Measurements from ENCODE around the gene SLC22A1.
"Not testable (repeated sequence)": the region's sequence is repeated elsewhere in the genome, so short reads cannot be mapped to it uniquely, and the experiment has no call there.

The SLC22A1 gene

DNA sequence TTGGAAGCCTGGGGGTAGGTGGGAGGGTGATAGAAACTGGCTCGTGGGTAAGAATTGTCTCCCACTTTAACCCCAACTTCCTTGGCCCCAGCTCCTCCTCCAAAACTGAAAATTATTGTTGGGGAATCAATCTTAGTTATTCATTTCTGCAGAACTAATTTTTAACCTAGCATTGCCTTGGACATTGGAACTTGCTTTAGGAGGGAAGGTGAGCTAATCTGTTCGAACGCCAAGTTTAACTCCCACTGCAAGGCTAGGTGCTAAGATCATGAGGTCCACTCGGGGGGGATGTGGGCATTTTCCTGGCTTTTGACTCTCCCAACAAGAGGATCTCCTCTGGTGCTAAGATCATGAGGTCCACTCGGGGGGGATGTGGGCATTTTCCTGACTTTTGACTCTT is 3.5 kb downstream of the SLC22A1 start:
- DNase-seq = not testable (repeated sequence)

DNA sequence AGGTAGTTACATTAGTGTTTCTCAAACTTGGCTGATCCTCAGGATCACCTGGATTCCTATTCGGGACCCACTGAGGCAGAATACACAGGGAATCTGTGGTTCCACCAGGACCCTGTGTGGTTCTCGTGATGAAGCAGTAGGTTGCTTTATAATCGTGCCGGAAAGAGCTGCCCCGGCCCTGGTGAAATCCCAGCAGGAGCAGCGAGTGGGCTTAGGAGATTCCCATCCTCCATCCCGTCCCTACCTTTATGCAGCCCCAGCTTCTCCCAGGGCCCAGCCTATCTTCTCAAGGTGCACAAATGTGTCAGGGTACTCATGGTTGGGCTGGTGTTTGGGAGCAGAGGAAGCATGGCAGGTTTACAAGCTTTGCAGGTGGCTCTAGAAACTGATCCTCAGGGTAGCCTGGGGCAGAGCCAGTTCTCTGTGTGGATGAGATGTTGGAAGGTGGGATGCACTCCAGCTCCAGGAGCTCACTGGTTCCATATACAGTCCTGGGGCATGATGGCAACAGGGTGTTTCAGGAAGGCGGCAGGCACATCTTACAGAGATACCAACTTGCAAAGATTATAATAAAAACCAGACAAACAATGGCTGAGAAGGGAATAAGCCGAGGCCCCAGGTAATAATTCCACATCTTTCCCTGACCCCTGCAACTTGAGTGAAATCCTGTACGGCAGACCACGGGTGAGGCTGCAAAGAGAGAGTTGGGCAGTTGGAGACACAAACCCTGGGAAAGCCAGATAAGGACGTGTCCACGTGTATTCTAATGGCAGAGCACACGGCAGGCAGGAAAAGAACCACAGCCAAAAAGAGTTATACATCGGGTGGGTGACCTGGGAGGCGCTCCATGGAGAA is 5.9 kb downstream of the SLC22A1 start:
- DNase-seq = no peak

DNA sequence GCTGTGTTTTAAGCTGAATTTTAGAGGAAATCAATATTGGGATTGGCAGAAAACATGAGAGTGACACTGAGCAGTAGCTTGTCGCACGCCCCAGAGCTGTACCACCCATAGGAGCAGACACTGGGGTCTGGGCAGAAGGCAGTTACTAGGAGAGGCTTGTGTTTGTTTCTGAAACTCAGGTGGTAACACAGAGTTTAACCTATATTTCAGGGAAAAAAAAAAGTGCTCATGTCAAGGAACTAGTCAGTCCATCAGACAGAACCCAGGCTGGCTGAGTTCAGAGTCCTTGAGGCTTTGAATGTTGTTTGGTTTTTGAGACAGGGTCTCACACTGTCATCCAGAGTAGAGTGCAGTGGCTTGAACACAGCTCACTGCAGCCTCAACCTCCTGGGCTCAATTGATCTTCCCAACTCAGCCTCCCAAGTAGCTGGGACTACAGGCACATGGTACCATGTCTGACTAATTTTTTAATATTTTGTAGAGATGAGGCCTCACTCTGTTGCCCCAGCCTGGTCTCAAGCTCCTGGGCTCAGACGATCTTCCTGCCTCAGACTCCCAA is 6.6 kb downstream of the SLC22A1 start:
- no peak for DNase-seq

GRCh38 chr6:160128879-160129516 is 7.4 kb downstream of the SLC22A1 start:
- DNase-seq = no peak

DNA sequence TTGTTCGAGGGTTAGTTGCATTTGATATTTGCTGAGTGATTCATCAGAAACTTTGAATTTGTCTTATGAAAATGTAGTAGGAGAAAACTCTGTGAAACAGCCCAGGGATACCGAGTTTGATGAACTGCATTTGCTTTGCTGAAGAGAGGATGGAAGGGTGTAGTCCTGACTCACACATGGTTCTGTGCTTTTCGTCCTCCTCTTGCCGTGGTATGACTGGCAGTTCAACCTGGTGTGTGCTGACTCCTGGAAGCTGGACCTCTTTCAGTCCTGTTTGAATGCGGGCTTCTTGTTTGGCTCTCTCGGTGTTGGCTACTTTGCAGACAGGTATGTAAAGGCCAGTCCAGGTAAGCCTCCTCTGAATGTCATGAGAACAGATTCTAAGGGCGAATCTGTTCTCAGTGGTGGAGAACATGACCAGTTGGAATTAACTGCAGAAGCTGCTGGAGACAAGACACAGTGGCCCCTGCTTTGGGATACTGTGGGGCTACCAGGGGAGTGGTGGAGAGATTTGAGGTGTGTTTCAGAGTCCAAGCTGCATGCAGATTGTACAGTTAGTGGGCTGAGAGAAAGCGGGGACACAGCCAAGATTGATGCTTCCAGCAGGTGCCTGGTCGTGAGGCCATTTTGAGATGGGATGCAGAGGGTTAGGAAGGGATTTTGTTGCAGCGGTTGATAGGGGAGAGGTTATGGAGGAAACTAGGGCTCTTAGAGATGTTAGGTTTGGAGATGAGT is 8.4 kb downstream of the SLC22A1 start:
- DNase-seq = no peak

GRCh38 chr6:160130729-160131484 is 9.3 kb downstream of the SLC22A1 start:
- no peak for DNase-seq

DNA sequence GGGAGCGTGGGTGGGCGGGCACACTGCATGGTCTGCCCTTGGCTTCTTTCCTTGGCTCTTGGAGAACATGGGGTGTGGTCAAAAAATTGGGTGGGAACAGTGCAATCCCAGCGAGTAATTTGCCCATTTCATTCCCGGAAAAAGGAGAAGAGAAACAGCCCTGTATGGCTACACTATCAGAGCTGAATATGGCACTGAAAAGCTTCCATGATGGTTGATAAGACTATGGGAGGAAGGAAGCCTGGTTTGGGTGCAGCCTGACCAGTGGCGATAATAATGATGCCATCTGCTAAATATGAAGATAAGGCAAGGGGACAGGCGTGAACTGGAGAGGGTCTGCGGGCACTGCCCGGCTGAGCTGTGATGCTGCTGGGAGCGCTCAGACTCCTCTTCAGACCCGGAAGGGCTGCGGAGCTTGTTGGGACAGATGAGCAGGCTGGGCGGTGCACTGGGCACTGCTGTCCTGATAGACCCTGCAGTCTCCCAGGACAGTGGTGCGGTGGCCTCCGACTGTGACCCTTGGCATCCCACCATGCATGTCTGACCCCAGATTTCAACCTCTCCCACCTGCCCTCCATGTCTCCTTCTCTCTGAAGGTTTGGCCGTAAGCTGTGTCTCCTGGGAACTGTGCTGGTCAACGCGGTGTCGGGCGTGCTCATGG is 10.2 kb downstream of the SLC22A1 start:
- no peak for DNase-seq

GRCh38 chr6:160132297-160132637 is 10.7 kb downstream of the SLC22A1 start:
- no peak for DNase-seq

- DNase-seq = no peak
These were observed 11.2 kb downstream of the SLC22A1 start for GRCh38 chr6:160132776-160133338.

GRCh38 chr6:160133441-160134336 is 12.1 kb downstream of the SLC22A1 start:
- DNase-seq = no peak

- not testable (repeated sequence) for DNase-seq
These were observed 12.7 kb downstream of the SLC22A1 start for GRCh38 chr6:160134337-160134751.

DNA sequence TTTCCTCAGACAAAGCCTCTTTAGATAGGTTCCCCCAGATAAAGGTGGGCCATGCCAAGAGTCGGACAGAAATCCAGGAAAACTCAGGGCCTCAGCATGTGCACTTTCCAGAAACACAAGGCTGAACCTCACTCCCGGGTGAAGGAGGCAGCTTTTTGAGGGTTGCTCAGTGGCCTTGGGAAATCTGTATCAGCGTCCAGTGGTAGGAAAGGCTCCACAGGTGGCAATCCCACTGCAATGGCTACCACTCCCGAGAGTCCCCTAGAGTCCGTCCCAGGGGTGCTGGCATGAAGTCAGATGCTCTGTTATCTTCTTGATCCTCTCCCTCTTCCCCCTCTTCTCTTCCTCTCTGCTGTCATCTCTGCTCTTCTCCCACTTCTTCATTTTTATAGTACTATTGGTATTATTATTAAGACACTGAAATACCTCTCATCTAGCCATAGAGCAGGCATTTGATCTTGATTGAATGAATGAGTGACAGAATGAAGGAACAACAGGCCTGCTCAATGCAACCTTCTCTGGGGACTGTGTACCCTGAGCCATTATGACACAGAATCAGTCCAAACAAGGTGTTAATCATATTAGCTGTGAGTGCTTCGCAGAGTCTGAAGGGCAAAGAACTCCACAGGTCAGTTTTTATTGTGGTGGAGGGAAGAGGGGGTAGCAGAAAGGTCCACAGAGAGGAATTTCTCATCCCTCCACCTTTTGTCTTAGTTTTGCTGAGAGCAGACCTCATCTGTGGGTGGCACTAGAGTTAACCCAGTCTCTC is 13.3 kb downstream of the SLC22A1 start:
- DNase-seq = no peak

GRCh38 chr6:160135907-160136655 is 14.5 kb downstream of the SLC22A1 start:
- DNase-seq = no peak

DNA sequence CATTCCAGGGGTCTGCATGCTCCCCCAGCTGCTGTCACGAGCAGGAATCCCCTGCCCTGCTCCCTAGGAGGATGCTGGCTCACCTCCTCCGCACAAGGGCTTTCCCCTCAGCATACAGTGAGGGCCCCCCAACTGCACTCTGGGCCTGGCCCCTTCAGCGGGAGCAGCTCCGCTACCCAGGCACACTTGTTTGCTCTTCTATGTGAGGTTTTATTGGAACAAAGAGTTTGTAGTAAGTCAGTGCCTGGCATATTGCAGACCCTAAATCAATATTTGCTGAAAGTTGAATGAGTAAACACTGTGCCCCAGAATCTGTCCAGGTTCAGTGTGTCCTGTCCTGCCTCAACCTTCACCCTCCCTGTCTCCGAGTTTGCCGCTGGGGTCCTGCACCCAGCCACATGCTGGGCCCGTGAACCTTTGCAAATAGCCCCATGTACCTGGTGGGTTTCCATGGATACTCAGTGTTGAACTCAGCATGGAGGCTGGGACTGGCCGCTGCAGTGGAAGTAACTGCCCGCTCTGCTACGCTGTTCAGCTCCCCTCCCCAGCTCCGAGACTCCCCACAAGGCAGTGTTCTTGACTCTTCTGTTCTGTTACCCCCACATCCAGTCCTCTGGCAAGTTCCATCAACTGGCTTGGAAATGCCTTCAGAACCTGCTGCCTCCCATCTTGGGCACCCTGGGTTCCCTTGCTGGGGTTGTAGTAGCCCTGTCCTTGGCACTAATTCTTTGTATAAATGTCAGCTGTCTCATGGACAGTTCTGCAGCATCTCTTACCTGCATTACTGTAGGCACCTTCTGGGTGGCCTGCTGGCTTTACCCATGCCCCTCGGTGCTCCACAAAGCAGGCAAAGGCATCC is 15.7 kb downstream of the SLC22A1 start:
- no peak for DNase-seq

DNA sequence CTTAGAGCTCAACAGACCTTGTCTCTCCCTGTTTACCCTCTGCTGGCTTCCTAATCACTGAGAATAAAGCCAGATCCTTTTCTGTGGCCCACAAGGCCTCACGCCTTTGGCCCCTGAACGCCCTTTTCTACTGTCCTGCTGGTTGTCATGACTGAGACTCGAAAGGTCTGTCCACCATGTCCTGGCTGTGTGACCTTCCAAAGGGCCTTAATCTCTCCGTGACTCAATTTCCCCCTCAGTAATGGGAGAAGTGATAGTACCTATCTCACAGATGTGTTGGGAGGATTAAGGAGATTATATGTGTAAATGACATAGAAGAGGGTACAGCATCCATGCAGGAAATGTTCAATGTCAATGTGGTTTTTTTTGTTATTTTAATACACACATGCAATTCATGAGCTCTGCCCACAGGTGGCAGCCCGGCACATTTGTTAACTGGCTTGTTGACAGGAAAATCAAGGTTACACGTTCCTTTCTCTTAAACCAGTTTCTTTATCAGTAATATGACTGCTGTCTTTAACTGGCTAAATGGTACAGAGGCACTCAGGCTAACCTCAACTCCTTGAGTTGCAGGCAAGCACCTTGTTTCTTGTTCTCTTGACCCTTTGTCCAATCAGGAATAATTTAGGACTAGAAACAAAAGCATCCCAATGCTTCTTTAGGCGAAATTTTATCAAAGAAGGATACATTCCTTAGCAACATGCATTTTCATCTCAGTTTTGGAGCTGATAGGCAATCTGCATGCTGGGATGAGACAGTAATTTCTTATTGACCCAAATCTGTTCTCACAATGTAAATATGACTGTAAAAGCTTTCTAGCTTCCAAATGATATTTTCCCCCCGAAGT is 16.6 kb downstream of the SLC22A1 start:
- peak; percentile 49 for DNase-seq

GRCh38 chr6:160138839-160139419 is 17.3 kb downstream of the SLC22A1 start:
- no peak for DNase-seq

DNA sequence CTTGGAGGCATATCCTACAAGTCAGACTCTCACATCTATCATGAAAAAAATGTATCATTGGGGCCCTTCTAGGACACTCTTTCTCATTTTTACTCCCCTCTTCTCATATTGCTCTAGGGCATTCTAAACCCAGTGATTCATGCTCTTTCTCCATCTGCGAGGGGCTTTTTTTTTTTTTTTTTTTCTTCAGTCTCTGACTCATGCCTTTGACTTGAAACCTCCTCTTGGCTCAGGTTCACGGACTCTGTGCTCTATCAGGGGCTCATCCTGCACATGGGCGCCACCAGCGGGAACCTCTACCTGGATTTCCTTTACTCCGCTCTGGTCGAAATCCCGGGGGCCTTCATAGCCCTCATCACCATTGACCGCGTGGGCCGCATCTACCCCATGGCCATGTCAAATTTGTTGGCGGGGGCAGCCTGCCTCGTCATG is 17.8 kb downstream of the SLC22A1 start:
- no peak for DNase-seq

Measured in CD4-positive, alpha-beta T cell treated with Interleukin-15 for 1 hour (primary cell).